ENCODE measurements around the gene AXL.

AXL gene

GRCh38 chr19:41217741-41218140, 1.3 kb upstream of the AXL start (continued):
- TF ChIP-seq POU6F1 (CRISPR knock-in tag; IDR thresholded peaks at IDR 0.05; ENCODE audit: borderline replicate concordance, low read depth), result no peak
- TF ChIP-seq, protein P1, sequence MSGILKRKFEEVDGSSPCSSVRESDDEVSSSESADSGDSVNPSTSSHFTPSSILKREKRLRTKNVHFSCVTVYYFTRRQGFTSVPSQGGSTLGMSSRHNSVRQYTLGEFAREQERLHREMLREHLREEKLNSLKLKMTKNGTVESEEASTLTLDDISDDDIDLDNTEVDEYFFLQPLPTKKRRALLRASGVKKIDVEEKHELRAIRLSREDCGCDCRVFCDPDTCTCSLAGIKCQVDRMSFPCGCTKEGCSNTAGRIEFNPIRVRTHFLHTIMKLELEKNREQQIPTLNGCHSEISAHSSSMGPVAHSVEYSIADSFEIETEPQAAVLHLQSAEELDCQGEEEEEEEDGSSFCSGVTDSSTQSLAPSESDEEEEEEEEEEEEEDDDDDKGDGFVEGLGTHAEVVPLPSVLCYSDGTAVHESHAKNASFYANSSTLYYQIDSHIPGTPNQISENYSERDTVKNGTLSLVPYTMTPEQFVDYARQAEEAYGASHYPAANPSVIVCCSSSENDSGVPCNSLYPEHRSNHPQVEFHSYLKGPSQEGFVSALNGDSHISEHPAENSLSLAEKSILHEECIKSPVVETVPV (CRISPR knock-in tag; IDR thresholded peaks at IDR 0.05), result no peak
- TF ChIP-seq ZNF565 (CRISPR knock-in tag; conservative IDR thresholded peaks at IDR 0.05; ENCODE audit: low read depth), result no peak
- no peak for TF ChIP-seq GLIS3 (CRISPR knock-in tag; IDR thresholded peaks at IDR 0.05)
- TF ChIP-seq CSDC2 (CRISPR knock-in tag; IDR thresholded peaks at IDR 0.05), result no peak
- TF ChIP-seq ZC3H10 (CRISPR knock-in tag; IDR thresholded peaks at IDR 0.05), result no peak
- TF ChIP-seq CREB5 (CRISPR knock-in tag; IDR thresholded peaks at IDR 0.05; ENCODE audit: low read depth), result no peak

DNA sequence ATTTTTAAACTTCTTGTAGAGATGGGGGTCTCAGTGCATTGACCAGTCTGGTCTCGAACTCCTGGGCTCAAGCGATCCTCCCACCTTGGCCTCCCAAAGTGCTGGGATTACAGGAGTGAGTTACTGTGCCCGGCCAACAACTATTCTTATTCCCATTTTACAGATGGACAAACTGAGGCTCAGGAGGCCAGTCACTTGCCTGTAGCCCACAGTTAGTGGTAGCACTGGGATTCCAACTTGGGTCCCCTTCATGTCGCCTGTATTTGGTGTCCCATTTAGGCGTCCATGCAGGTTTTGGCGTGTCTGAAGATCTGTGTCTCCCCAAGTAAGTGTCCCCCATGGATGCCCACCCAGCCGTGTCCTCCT, 791 bp upstream of the AXL start:
- ATAC-seq, result no peak
- no peak for TF ChIP-seq ZFP30 (CRISPR knock-in tag; IDR thresholded peaks at IDR 0.05)
- TF ChIP-seq, protein P2, sequence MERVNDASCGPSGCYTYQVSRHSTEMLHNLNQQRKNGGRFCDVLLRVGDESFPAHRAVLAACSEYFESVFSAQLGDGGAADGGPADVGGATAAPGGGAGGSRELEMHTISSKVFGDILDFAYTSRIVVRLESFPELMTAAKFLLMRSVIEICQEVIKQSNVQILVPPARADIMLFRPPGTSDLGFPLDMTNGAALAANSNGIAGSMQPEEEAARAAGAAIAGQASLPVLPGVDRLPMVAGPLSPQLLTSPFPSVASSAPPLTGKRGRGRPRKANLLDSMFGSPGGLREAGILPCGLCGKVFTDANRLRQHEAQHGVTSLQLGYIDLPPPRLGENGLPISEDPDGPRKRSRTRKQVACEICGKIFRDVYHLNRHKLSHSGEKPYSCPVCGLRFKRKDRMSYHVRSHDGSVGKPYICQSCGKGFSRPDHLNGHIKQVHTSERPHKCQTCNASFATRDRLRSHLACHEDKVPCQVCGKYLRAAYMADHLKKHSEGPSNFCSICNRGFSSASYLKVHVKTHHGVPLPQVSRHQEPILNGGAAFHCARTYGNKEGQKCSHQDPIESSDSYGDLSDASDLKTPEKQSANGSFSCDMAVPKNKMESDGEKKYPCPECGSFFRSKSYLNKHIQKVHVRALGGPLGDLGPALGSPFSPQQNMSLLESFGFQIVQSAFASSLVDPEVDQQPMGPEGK (CRISPR knock-in tag; IDR thresholded peaks at IDR 0.05; ENCODE audit: borderline replicate concordance), result no peak
- no peak for TF ChIP-seq PPARA (CRISPR knock-in tag; IDR thresholded peaks at IDR 0.05; ENCODE audit: borderline replicate concordance)
- no peak for TF ChIP-seq POU6F1 (CRISPR knock-in tag; IDR thresholded peaks at IDR 0.05; ENCODE audit: borderline replicate concordance, low read depth)
- no peak for TF ChIP-seq ARNTL (CRISPR knock-in tag; IDR thresholded peaks at IDR 0.05; ENCODE audit: borderline replicate concordance, low read depth)

GRCh38 chr19:41219924-41220567, 1.0 kb downstream of the AXL start:
- ATAC-seq, result peak; percentile 13
- TF ChIP-seq SNAI2 (CRISPR knock-in tag; IDR thresholded peaks at IDR 0.05), result no peak
- TF ChIP-seq ZNF70 (CRISPR knock-in tag; IDR thresholded peaks at IDR 0.05), result no peak
- TF ChIP-seq GLIS3 (CRISPR knock-in tag; IDR thresholded peaks at IDR 0.05), result no peak
- TF ChIP-seq, protein P1 (CRISPR knock-in tag; IDR thresholded peaks at IDR 0.05), result no peak
- no peak for TF ChIP-seq TSHZ2 (CRISPR knock-in tag; IDR thresholded peaks at IDR 0.05)
- no peak for TF ChIP-seq POU6F1 (CRISPR knock-in tag; IDR thresholded peaks at IDR 0.05; ENCODE audit: borderline replicate concordance, low read depth)
- TF ChIP-seq ZFP3 (CRISPR knock-in tag; IDR thresholded peaks at IDR 0.05), result no peak
- no peak for TF ChIP-seq ZNF8 (CRISPR knock-in tag; IDR thresholded peaks at IDR 0.05)
- TF ChIP-seq ZC3H10 (CRISPR knock-in tag; IDR thresholded peaks at IDR 0.05), result no peak
